Stimulated activated CD8-positive, alpha-beta memory T cell treated with anti-CD3 and anti-CD28 coated beads, Interleukin-4, amount 100 ng/mL, for 24 hours (primary cell): Measurements from ENCODE around the gene SAMD13.

ENCODE experiments used
- DNase-seq: peaks from one replicate; pipeline ENCODE4 v3.0.0-alpha.2; 2020; ENCODE audit warnings: low read depth

SAMD13 gene

GRCh38 chr1:84347271-84347931, 45.9 kb downstream of the SAMD13 start:
- no peak for DNase-seq

DNA sequence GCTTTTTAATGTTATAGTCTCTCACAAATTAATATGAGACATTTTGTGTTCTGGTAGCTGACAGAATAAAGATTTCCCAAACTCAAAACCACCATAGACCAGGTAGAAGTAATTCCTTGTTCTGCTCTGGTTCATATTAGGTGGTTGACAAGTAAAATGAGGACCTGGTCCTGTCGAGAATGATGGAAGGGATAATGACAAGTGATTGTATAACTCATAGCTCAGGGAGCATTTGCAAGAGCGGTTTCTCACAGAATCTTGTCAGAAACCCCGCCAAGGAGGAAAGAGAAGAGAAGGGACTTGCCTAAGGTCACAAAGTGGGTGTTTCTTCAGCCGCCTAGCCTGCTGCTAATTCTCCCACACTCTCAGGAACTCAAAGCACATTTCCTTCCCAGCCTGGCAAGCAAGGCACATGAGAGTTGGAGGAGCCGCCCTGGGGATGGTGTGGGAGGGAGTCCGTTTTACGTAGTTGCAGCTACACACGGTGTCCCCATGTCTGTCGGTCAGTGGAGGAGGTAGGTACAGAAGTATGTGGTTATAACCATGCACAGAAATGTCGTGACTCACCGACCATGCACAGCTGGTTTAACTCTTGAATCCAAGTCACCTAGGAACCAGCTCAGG, 46.5 kb downstream of the SAMD13 start:
- no peak for DNase-seq

- DNase-seq: no peak
Observed at GRCh38 chr1:84348759-84349158, 47.3 kb downstream of the SAMD13 start.

GRCh38 chr1:84350104-84350503, 48.6 kb downstream of the SAMD13 start:
- no peak for DNase-seq

GRCh38 chr1:84350550-84350949, 49.0 kb downstream of the SAMD13 start:
- DNase-seq: no peak

- no peak for DNase-seq
Observed at GRCh38 chr1:84352298-84353106, 51.0 kb downstream of the SAMD13 start.

- no peak for DNase-seq
Observed at GRCh38 chr1:84353695-84354094, 52.2 kb downstream of the SAMD13 start.

- DNase-seq: no peak
Observed at GRCh38 chr1:84355556-84355955, 54.0 kb downstream of the SAMD13 start.

- DNase-seq: no peak
Observed at GRCh38 chr1:84356881-84357280, 55.4 kb downstream of the SAMD13 start.

DNA sequence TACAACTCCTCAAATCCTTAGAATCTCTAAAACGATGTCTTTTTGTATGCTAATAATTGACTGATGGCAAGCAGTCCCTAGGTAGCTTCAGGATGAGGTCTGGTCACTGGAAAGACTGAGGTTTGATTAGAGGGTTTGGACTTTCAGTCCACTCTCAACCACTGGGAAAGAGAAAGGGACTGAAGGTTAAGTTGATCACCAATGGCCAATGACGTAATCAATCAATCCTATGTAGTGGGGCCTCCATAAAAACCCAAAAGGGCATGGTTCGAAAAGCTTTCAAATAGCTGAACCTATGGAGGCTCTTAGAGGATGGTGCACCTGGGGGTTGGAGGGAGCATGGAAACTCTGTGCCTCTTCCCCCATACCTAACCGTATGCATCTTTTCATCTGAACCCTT, 57.2 kb downstream of the SAMD13 start:
- no peak for DNase-seq

GRCh38 chr1:84360316-84360715, 58.8 kb downstream of the SAMD13 start:
- DNase-seq: no peak

DNA sequence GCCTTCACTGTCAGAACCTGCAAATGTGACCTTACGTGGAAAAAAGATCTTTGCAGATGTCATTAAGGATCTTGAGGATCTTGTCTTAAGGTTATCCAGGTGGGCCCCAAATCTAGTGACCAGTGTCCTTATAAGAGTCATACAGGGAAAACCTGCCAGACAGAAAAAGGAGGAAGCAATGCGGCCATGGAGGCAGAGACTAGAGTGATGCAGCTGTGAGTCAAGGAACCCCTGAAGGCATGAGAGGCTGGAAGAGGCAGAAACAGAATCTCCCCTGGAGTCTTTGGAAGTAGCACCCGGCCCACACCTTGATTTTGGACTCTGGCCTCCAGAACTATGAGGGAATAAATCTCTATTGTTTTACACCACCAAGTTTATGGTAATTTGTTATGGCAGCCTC, 60.3 kb downstream of the SAMD13 start:
- no peak for DNase-seq

GRCh38 chr1:84363019-84363418, 61.5 kb downstream of the SAMD13 start:
- DNase-seq: no peak

- DNase-seq: no peak
Observed at GRCh38 chr1:84363622-84364021, 62.1 kb downstream of the SAMD13 start.

- DNase-seq: no peak
Observed at GRCh38 chr1:84365225-84366221, 64.0 kb downstream of the SAMD13 start.

- no peak for DNase-seq
Observed at GRCh38 chr1:84366786-84367185, 65.3 kb downstream of the SAMD13 start.

DNA sequence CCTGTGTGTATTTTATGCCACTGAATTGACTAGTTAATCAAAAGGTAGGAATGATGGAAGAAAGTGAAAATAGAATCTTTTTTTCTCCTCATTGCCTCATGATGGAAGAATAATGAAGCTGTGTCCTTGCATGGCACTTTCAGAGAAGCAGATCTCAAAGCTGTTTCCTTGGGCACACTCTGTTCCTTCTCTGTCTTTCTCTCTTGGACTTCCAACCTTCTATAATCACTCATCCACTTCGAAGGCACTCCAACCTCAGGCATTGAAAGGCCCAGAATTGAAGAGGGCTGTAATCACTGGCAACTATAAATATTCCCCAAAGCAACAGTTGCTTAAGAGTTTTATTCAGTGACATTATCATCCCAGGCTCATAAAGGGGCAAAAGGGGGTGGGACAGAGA, 65.7 kb downstream of the SAMD13 start:
- DNase-seq: no peak

DNA sequence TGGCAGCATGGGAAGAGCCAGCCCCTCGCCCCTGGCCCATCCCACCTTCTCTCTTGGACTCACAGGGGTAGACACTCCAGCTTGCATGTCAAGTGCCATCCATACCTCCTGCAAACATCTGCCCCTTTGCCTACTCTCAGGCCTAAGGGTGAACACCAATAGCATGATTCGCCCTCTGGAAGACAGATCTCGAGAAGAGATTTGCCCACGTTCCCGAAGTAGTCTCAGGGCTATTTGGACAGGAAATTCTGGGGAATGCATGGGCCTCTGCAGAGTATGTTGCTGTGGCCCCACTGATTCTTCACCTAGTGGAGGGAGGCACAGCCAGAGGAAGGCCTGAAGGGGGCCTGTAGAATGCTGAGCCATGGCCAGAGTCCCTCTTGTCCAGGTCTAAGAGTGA, 66.9 kb downstream of the SAMD13 start:
- DNase-seq: no peak

DNA sequence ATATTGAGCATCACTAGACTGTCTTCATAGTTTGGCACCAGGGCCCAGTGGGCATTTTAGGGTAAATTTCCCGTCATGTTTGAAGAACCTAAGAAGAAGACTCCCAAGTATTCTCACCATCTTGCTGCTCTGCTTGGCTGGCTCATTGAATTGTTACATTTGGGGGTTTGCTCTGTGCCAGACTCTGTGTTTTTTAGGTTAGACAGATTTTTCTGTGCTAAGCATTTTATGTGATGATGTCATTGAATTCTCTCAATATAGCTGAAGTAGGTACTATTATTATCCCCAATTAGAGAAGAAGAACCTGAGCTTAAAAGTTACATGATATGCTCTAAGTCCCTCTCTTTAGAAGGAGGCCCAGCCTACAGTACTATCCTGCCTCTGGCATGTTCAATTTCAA, 68.8 kb downstream of the SAMD13 start:
- no peak for DNase-seq

GRCh38 chr1:84370831-84371394, 69.4 kb downstream of the SAMD13 start:
- DNase-seq: no peak

DNA sequence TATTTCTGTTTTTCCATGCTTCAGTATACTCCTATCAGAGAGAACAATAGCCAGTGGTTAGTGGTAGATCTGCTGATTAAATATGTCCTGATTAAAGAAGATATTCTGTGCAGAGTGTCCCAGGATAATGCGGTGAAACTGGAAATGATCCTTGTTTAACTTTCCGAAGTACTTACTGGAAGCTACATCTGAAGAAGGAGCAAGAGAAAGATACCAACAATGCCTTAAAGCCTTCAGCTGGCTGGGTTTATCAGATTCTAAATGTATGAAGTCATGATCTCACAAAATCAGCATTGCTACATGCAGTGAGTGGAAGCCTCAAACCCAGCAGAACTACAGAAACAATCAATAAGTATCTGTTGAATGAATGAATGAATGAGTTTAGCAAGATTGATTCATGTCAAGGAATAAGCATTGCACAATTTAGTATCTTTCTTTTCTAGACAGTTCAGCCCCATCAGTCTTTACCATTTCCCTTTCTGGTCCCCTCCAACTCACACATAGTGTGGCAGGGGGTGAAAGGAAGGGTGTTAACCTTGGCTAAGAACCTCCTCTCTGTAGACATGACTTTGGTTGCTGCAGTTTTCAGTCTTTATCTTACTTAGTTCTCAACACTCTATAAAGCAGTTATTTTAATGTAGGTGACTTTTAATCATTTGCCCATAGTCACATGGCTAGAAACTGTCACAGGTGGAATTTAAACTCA, 72.1 kb downstream of the SAMD13 start:
- no peak for DNase-seq
